Neural cell (in vitro differentiated cells): ENCODE measurements around the gene SIX5. TPM values are rescaled to one million over a fixed set of nuclear protein-coding genes. Genes with fewer than 3 reads are reported as not detected.

Experiments
- H2AFZ ChIP-seq: fragments of 200-600, 300-800 bp; sonication (generic), shearing (Covaris generic); 2 replicates; pipeline ENCODE4 v1.6.0; 2014; ENCODE audit warnings: low read depth, mild to moderate bottlenecking, antibody characterized with exemption, low read length, moderate library complexity
- H3F3A ChIP-seq: fragments of 200-600 bp; shearing (Covaris generic); 2 replicates; pipeline ENCODE4 v1.6.1; 2016; ENCODE audit warnings: mild to moderate bottlenecking, moderate library complexity, mixed read lengths, antibody characterized with exemption, low read length; ENCODE audit not compliant: insufficient read depth, poor library complexity, severe bottlenecking
- H3K27ac ChIP-seq: fragments of 200-600, 300-800 bp; sonication (generic), shearing (Covaris generic); 2 replicates; pipeline ENCODE4 v1.5.1; 2014; ENCODE audit warnings: mild to moderate bottlenecking, low read length, moderate library complexity
- H3K27me3 ChIP-seq: fragments of 300-800, 200-600 bp; sonication (generic), shearing (Covaris generic); 2 replicates; pipeline ENCODE4 v1.6.0; 2014; ENCODE audit warnings: mild to moderate bottlenecking, low read depth, low read length, moderate library complexity; ENCODE audit not compliant: insufficient read depth
- H3K36me3 ChIP-seq: fragments of 300-800, 200-600 bp; sonication (generic), shearing (Covaris generic); 2 replicates; pipeline ENCODE4 v1.5.1; 2014; ENCODE audit warnings: mild to moderate bottlenecking, antibody characterized with exemption, low read length, moderate library complexity; ENCODE audit not compliant: insufficient read depth
- H3K4me2 ChIP-seq: fragments of 300-800, 200-600 bp; sonication (generic), shearing (Covaris generic); 2 replicates; pipeline ENCODE4 v1.6.0; 2014; ENCODE audit warnings: mild to moderate bottlenecking, low read length
- H3K4me3 ChIP-seq: fragments of 300-800, 200-600 bp; sonication (generic), shearing (Covaris generic); 2 replicates; pipeline ENCODE4 v1.5.1; 2014; ENCODE audit warnings: mild to moderate bottlenecking, low read length, moderate library complexity
- H3K79me2 ChIP-seq: fragments of 200-600 bp; shearing (Covaris generic); replicated peaks from 2 replicates; pipeline ENCODE4 v1.6.0; 2014; ENCODE audit warnings: mild to moderate bottlenecking, low read length, moderate library complexity; ENCODE audit not compliant: insufficient read depth
- H3K9ac ChIP-seq: fragments of 300-800, 200-600 bp; sonication (generic), shearing (Covaris generic); 2 replicates; pipeline ENCODE4 v1.6.1; 2016; ENCODE audit warnings: mild to moderate bottlenecking, low read length, mixed read lengths
- H3K9me2 ChIP-seq: fragments of 200-600 bp; shearing (Covaris generic); 2 replicates; pipeline ENCODE4 v1.6.1; 2016; ENCODE audit warnings: mild to moderate bottlenecking, low read length, mixed read lengths; ENCODE audit not compliant: insufficient read depth
- H3K9me3 ChIP-seq: fragments of 200-600, 300-800 bp; sonication (generic), shearing (Covaris generic); 2 replicates; pipeline ENCODE4 v1.6.1; 2016; ENCODE audit warnings: mild to moderate bottlenecking, mixed run types, low read length, moderate library complexity, mixed read lengths
- H4K20me1 ChIP-seq: fragments of 200-600 bp; shearing (Covaris generic); 2 replicates; pipeline ENCODE4 v1.6.1; 2016; ENCODE audit warnings: mild to moderate bottlenecking, mixed run types; ENCODE audit not compliant: insufficient read depth
- CTCF ChIP-seq: fragments of 450-650 bp; IDR thresholded peaks from 2 replicates; pipeline ENCODE4 v1.5.1; 2014; ENCODE audit warnings: antibody characterized with exemption, mild to moderate bottlenecking, moderate library complexity; ENCODE audit not compliant: poor library complexity, severe bottlenecking
- EP300 ChIP-seq: fragments of 450-650 bp; conservative IDR thresholded peaks from 2 replicates; pipeline ENCODE4 v1.6.1; 2014; ENCODE audit warnings: antibody characterized with exemption, mild to moderate bottlenecking, moderate library complexity; ENCODE audit not compliant: poor library complexity, severe bottlenecking
- EZH2 ChIP-seq: fragments of 200-600, 300-800 bp; shearing (Covaris generic), sonication (generic); IDR thresholded peaks from 2 replicates; pipeline ENCODE4 v1.6.1; 2014; ENCODE audit warnings: antibody characterized with exemption, low read length, borderline replicate concordance, mild to moderate bottlenecking; ENCODE audit not compliant: insufficient read depth, poor library complexity, severe bottlenecking
- MXI1 ChIP-seq: fragments of 450-650 bp; conservative IDR thresholded peaks from 2 replicates; pipeline ENCODE4 v1.6.1; 2014; ENCODE audit warnings: antibody characterized with exemption, mild to moderate bottlenecking; ENCODE audit not compliant: poor library complexity, severe bottlenecking
- POLR2AphosphoS5 ChIP-seq: IDR thresholded peaks from 2 replicates; pipeline ENCODE4 v1.6.1; 2012
- RAD21 ChIP-seq: fragments of 450-650 bp; conservative IDR thresholded peaks from 2 replicates; pipeline ENCODE4 v1.6.1; 2014; ENCODE audit warnings: antibody characterized with exemption, mild to moderate bottlenecking, moderate library complexity
- REST ChIP-seq: IDR thresholded peaks from 2 replicates; pipeline ENCODE4 v1.6.1; 2012; ENCODE audit warnings: borderline replicate concordance
- SMC3 ChIP-seq: fragments of 450-650 bp; conservative IDR thresholded peaks from 2 replicates; pipeline ENCODE4 v1.6.1; 2014; ENCODE audit warnings: antibody characterized with exemption, mild to moderate bottlenecking, moderate library complexity; ENCODE audit not compliant: poor library complexity
- TAF1 ChIP-seq: IDR thresholded peaks from 2 replicates; pipeline ENCODE4 v1.6.1; 2012; ENCODE audit warnings: low read depth
- polyA plus RNA-seq: library from polyadenylated mRNA; depleted of rRNA; stranded (reverse); fragments of >200 nt; gene quantifications from 2 replicates; pipeline ENCODE4 v1.2.3, GENCODE V29; 2014

The SIX5 gene
- polyA plus RNA-seq, 1 donor from 2014 or later = not detected

- no peak overlapping the region for H3K27ac ChIP-seq
- no peak overlapping the region for H3K4me2 ChIP-seq
- no peaks in the 10 kb centered on the region for H3K27me3 ChIP-seq
- H3K4me3 ChIP-seq = no peak overlapping the region
- H3K9me3 ChIP-seq = no peaks in the 10 kb centered on the region
- TF ChIP-seq CTCF (peak; percentile 89), TAF1 (no peak), POLR2AphosphoS5 (no peak), EP300 (no peak), MXI1 (no peak), EZH2 (no peak), REST (peak; percentile 88), SMC3 (peak; percentile 88), RAD21 (peak; percentile 78)
- no peaks in the 10 kb centered on the region for H3K9me2 ChIP-seq
- H3K79me2 ChIP-seq = no peaks in the 10 kb centered on the region
- no peaks in the 10 kb centered on the region for H3F3A ChIP-seq
- no peak overlapping the region for H3K9ac ChIP-seq
- H2AFZ ChIP-seq = no peak overlapping the region
- H3K36me3 ChIP-seq = no peaks in the 10 kb centered on the region
- H4K20me1 ChIP-seq = no peaks in the 10 kb centered on the region
These were observed 30.0 kb upstream of the SIX5 start for GRCh38 chr19:45798995-45799517.

- TF ChIP-seq TAF1 = no peak
- no peak for TF ChIP-seq REST
- TF ChIP-seq RAD21 = no peak
- TF ChIP-seq CTCF = no peak
- TF ChIP-seq EZH2 = no peak
- TF ChIP-seq SMC3 = no peak
- no peak for TF ChIP-seq EP300
- no peak for TF ChIP-seq MXI1
- no peak for TF ChIP-seq POLR2AphosphoS5
- Histone ChIP-seq H3K4me2 (no peak overlapping the region), H3K9me3 (no peaks in the 10 kb centered on the region), H3K9ac (no peak overlapping the region), H3K9me2 (no peaks in the 10 kb centered on the region), H3K4me3 (no peak overlapping the region), H4K20me1 (no peaks in the 10 kb centered on the region), H3K79me2 (peaks cover 25% of the 10 kb centered on the region), H3K27ac (no peak overlapping the region), H2AFZ (no peak overlapping the region), H3F3A (no peaks in the 10 kb centered on the region), H3K36me3 (no peaks in the 10 kb centered on the region), H3K27me3 (no peaks in the 10 kb centered on the region)
These were observed 25.6 kb upstream of the SIX5 start for GRCh38 chr19:45794627-45795026.
